HUDEP-2 (cell line): ENCODE measurements around the gene HIP1.
"Not testable (repeated sequence)": the region's sequence is repeated elsewhere in the genome, so short reads cannot be mapped to it uniquely, and the experiment has no call there.

Source experiments
- DNase-seq, 76 experiments: peaks; one replicate each; lab custom pipeline; 2025; ENCODE audit not compliant: unreplicated experiment in 76 of 76; lab: John Stamatoyannopoulos, UW

HIP1 gene

DNA sequence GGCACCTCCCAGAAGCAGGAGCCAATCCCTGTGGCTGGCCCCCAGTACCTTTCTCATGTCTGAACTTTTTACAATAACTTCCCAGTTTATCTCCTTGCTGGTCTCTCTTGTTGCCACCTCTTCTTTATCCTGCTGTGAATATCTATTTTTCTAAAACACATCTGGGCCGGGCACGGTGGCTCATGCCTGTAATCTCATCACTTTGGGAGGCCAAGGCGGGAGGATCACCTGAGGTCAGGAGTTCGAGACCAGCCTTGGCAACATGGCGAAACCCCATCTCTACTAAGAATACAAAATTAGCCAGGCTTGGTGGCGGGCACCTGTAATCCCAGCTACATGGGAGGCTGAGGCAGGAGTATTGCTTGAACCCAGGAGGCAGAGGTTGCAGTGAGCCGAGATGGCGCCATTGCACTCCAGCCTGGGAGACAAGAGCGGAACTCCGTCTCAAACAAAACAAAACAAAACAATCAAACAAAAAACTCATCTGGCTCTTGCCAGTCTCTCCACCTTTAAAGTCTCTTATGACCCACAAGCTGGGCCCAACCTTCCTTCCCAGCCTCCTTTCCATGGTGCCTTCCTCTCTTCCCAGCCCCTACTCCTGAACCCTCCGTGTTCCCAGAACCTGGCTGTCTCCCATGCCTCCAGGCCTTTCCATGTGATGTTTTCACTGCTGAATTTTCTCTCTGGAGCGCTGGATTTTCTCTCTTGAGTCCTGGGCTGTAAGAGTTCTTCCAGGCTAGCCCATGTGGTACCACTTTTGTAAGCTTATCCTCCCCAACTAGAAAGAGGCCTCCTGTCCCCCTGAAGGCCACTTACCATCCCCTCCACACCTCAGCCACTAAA, 51.3 kb downstream of the HIP1 start:
- no peak for DNase-seq

DNA sequence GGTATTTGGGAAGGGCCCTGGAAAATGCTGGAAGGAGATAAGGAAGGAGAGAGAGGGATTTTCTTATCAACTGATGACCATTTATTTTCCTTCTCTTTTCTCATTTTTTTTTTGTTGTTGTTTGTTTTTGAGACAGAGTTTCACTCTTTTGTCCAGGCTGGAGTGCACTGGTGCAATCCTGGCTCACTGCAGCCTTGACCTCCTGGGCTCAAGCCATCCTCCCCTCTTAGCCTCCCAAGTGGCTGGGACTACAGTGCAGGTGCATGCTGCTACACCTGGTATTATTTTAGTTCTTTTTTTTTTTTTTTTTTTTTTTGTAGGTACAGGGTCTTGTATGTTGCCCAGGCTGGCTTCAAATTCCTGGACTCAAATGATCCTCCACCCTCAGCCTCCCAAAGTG, 52.2 kb downstream of the HIP1 start:
- no peak for DNase-seq

DNA sequence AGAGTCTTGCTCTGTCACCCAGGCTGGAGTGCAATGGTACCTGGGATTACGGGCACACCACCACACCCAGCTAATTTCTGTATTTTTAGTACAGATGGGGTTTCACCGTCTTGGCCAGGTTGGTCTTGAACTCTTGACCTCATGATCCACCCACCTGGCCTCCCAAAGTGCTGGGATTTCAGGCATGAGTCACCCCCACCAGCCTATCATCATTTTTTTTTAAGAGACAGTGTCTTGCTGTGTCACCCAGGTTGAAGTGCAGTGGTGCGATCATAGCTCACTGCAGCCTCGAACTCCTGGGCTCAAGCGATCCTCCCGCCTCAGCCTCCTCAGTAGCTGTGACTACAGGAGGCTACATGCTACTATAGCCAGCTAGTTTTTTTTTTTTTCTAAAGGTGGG, 56.7 kb downstream of the HIP1 start:
- DNase-seq: not testable (repeated sequence)

DNA sequence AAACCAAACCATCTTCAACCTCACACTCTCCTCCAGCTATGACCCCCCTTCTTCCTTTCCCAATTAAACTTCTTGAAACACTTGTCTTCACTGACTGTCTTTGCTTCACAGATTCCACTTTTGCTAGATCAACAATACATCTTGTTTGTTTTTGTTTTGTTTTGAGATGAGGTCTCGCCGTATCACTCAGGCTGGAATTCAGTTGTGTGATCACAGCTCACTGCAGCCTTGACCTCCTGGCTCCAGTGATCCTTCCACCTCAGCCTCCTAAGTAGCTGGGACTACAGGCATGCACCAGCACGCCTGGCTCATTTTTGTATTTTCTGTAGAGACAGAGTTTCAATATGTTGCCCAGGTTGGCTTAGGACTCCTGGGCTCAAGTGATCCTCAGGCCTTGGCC, 59.7 kb downstream of the HIP1 start:
- DNase-seq: no peak

DNA sequence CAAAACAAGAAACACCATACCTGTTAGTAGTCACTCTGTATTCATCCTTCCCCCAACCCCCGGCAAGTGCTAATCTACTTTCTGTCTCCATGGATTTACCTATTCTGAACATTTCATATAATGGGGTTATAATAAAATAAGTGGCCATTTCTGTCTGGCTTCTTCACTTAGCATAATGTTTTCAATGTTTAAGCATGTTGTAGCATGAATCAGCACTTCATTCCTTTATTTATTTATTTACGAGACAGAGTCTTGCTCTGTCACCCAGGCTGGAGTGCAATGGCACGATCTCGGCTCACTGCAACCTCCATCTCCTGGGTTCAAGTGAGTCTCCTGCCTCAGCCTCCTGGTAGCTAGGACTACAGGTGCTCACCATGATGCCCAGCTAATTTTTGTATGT, 69.2 kb downstream of the HIP1 start:
- DNase-seq: no peak

DNA sequence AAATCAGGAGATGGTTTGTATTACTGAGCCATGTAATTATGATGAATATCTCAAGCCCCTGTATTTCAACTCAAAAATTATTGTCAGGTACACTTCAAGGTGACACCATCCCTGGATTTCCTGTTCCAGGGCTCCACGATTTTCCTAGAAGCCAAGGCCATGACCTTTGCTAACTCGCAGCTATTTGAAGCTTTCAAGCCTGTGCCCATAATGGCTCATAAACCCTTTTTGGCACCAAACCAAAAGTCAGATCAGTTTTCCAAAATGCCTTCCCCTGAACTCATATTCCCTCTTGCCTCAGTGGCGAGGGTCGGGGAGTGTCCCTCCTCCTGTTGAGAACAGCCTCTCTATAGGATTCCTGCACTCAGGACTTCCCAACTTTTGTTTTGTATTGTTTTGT, 70.8 kb downstream of the HIP1 start:
- DNase-seq: no peak

DNA sequence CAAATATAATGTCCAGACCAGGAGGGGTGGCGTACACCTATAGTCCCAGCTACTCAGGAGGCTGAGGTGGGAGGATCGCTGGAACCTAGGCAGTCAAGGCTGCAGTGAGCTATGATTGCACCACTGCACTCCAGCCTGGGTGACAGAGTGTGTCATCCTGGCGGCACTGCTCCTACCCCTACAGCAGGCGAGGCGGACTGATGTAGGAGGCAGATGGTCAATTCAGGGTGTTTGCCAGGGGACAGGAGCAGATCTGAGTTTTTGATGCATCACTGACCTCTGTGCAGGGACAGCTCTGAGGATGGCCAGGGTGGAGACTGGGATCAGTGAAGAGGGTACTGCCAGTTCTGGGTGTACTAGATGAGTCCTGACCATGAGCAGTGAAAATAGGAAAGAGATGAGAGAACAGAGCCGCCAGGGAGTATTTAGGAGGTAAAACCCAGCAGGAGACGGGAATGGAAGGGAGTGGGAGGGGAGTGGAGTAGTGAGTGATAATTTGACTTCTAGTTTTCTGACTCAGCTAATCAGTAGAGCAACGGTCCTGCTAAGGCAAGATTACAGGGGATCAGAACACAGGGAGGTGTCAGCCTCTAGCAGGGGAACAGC, 75.3 kb downstream of the HIP1 start:
- peak in 34 of 76 experiments; percentile 1 to 57 (median 19) for DNase-seq

DNA sequence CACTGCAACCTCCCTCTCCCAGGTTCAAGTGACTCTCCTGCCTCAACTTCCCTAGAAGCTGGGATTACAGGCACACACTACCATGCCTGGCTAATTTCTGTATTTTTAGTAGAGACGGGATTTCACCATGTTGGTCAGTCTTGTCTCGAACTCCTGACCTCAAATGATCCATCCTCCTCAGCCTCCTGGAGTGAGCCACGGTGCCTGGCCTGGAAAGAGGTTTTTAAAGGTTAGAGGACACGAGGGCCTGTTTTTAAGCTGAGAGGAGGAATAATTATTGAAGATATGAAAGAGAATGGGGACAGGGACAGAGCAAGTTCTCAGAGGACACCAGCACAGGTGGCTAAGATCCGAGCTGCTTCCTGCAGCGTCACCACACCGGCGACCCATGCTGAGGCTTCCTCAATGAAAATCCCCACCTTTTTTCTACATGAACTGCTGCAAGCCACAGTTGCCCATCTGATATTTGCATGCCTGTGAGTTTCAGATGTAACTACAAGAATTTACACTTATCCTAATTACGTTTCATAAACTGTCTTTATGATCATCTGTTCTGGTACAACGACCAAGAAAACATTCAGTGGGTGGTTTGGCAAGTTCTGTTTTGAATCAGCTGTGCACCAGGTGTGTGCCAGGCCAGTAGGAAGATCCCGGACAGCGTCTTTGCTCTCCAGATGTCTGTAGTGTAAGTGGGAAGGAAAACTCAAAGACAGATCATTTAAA, 76.0 kb downstream of the HIP1 start:
- DNase-seq: no peak

DNA sequence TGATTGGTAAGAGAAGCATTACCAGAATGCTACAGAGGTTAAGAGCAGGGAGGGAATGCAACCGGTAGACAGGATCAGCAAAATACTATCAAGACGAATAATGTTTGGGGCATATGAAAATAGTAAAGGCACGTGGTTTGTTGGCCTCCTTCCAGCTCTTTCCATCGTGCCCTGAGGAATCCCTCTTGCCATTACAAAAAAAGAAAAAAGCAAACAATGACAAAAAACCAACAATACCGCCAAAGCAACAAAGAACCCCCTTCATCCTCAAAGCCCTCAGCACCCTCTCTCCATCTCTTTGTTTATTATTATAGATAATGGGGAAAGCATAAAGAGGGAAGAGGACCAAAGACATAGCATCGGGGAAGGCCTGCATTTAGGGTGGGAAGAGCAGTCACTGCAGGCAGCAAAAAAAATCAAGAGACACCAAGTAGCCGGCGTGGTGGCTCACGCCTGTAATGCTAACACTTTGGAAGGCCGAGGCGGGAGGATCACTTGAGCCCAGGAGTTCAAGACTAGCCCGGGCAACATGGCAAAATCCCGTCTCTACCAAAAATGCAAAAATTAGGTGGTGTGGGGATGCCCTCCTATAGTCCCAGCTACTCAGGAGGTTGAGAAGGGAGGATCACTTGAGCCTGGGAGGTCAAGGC, 78.0 kb downstream of the HIP1 start:
- no peak for DNase-seq

DNA sequence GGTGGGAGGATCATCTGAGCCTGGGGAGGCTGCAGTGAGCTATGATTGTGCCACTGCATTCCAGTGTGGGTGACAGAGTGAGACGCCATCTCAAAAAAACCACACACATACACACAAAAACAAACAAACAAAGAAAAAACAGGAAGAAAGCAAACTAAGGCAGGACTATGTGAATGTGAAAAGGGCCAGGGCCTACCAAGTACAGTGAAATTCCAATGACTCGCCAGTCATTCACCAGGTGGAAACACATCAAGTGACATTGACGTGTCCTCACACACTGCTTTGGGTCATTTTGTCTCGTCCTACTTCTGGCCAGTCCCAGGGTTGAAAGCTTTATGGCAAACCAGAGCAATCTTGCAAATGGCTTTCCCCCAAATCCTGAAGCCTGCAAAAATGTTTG, 79.9 kb downstream of the HIP1 start:
- no peak for DNase-seq

DNA sequence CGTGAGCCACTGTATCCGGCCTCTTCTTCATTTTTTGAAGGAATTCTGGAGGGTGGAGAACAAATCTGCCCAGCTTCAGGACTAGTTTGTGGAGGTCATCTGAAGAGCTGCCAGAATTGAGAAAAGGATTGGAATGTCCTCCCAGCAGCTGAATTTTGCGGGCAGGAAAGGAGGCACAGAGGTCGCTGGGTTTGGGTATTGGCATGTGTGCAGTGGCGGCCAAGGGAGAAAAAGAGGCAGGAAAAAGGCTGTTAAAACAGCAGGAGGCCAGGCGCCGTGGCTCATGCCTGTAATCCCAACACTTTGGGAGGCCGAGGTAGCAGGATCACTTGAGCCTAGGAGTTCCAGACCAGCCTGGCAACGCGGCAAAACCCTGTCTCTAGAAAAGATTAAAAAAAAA, 80.4 kb downstream of the HIP1 start:
- DNase-seq: no peak

DNA sequence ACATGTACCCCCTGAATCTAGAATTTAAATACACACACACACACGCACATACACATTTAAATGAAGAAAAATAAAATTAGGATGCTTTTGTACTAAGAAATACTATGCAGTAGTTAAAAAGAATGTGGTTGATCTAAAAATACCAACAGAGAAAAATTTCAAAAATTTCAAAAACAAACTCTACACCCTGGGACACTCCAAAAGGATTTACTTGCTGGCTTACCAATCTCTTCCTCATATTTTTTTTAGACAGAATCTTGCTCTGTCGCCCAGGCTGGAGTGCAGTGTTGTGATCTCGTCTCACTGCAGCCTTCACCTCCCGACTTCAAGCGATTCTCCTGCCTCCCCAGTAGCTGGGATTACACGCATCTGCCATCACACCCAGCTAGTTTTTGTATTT, 80.9 kb downstream of the HIP1 start:
- DNase-seq: no peak

DNA sequence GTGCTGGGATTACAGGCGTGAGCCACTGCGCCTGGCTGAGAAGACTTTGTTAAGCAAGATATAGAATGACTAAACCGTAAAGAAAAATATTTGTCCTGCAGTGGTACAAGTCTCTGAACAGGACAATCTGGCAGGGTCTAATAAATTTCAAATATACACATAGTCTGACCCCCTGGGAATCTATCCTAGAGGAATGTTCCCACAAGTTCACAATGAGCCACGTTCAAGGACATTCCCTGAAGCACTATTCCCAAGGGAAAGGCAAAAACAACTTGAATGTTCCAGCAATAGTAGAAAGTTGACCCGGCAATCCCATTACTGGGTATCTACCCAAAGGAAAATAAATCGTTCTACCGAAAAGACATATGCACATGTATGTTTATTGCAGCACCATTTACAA, 82.0 kb downstream of the HIP1 start:
- no peak for DNase-seq

DNA sequence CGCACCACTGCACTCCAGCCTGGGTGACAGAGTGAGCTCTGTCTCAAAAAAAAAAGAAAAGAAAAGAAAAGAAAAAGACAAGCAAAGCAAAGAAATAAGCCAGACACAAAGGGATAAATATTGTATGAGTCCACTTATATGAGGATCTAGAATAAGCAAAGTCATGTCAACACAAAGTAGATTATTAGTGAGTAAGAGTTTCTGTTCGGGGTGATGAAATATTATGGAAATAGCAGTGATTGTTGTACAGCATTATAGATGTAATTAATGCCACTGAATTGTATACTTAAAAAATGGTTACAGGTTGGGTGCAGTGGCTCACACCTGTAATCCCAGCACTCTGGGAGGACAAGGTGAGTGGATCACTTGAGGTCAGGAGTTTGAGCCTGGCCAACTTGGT, 83.2 kb downstream of the HIP1 start:
- DNase-seq: no peak

DNA sequence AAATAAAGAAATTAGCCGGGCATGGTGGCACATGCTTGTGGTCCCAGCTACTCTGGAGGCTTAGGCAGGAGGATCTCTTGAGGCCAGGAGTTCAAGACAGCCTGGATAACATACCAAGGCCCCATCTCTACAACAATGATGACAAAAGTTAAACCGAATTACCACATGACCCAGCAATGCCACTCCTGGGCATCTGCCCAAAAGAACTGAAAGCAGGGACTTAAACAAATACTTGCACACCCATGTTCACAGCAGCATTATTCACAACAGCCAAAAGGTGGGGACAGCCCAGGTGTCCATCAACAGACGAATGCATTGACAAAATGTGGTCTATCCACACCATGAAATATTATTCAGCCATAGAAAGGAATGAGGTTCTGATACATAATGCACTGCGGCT, 83.9 kb downstream of the HIP1 start:
- no peak for DNase-seq

DNA sequence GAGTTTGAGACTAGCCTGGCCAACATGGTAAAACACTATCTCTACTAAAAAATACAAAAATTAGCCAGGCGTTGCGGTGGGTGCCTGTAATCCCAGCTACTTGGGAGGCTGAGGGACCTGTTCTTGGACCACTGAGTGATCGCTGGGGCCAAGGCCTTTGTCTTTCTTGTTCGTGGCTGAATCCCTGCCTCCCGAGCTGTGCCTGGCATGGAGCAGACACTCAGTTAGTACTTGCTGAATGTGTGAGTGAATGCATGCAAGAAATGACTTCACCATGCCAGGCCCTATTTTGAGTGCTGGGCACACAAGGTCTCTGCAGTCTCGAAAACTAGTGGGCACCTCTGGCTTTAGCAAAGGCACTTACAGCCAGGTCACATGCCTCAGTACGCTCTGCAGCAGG, 85.1 kb downstream of the HIP1 start:
- no peak for DNase-seq

DNA sequence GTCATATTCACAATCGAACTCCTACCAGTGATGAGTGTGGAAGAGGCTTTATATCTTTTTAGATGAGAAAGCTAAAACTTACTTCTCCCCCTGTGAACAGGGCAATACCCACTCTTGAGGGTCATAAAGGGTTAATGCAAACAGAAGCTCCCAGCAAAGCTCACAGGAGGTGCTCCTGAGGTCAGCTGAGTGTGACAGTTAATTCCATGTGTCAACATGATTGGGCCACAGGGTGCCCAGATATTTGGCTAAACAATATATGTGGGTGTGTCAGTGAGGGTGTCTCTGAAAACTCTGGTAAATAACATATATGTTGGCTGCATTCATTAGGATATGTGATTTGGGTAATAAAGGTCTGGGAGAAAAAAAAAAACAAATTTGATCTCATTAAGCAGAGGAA, 86.0 kb downstream of the HIP1 start:
- no peak for DNase-seq

DNA sequence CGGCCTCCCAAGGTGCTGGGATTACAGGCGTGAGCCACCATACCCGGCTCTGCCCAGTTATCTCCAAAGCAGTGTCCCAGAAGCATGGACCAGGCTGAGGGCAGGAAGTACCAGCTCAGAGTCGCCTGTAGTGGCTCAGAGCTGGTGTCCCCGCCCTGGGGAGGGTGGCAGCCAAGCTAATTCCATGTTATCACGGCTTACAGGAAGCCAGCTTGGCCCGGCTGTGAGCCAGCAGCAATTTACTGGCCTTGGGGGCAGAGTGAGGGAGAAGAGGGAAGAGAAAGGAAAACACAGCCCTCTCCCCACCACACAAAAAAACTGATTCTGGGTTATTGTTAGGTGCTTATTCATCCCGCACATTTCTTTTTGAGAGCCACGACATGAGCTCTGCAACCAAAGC, 88.1 kb downstream of the HIP1 start:
- DNase-seq: peak in 39 of 76 experiments; percentile 2 to 46 (median 16)

DNA sequence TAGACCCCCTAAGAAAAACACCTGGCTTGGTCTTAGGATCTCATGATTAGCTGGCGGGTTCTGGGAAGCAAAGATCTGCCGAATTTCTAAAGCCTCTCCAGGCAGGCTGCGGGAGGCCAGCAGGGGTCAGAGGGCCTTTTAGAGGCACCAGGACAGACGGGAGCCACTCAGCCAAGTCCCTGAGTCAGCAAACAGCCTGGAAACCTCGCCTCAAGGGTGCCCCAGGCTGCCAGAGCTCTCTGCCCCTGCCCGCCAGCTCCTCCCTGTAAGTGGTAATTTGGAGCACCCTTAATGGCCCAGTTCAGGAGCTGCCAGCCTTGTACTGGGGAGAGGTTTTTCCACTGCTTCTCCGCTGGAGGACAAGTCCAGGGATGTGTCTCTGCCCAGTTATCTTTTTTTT, 88.7 kb downstream of the HIP1 start:
- peak in 4 of 76 experiments; percentile 2 to 19 (median 8) for DNase-seq

DNA sequence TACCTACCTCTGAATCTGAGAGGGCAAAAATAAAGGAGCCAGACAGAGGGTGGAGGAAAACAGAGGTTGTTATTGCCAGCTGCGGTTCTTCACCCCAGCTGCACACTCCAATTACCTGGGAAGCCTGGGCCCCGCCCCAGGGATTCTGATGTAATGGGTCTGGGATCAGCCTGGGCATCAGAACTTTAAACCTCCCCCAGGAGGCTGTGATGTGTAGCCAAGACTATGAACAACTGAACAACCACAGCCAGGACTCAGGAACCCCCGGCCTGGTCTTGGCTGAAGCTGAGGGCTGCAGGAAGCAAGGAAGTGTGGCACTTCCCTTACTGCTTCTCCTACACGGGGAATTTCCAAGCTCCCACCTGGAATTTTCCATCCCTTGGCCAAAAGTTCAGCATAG, 89.3 kb downstream of the HIP1 start:
- DNase-seq: no peak

DNA sequence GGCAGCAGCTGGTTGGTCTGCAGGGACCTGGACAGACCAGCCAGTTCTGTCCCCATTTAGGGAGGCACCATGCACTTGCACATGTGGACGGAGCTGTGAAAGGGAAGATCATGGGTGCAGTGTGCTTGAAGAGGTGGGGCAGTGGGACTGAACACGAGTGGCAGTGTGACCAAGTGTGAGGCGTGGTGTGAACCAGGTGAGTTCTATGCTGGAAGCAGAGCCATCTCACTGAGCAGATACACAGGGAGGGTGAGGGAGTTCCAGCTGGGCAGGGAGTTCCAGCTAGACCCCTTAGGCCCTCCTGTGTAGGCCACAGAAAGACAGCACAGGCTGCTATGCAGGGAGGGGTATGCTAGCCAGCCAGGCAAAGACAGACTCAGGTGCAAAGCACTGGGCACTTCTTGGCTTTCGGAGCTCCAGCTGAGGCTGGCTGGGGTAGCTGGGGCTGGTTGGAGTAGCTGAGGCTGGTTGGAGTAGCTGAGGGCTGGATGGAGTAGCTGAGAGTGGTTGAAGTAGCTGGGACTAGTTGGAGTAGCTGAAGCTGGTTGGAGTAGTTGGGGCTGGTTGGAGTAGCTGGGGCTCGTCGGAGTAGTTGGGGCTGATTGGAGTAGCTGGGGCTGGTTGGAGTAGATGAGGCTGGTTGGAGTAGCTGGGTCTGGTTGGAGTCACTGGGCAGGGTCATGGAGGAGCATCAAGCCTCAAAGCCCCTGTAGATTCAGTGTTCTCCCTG, 90.9 kb downstream of the HIP1 start:
- no peak for DNase-seq
